Mesenchymal stem cell (in vitro differentiated cells and primary cell): ENCODE measurements around the gene SUGCT.

Experiments
- DNase-seq: peaks from one replicate; pipeline ENCODE4 v3.0.0-alpha.2; 2013
- H2AFZ ChIP-seq: one replicate; pipeline ENCODE4 v1.6.1; 2013; ENCODE audit warnings: low read depth, mild to moderate bottlenecking, control low read depth, inconsistent platforms, low read length, moderate library complexity
- H2AK5ac ChIP-seq: 2 replicates; pipeline ENCODE4 v1.6.1; 2013; ENCODE audit warnings: low read length, moderate library complexity, mild to moderate bottlenecking, inconsistent platforms; ENCODE audit not compliant: severe bottlenecking
- H2BK120ac ChIP-seq: one replicate; pipeline ENCODE4 v1.6.1; 2013; ENCODE audit warnings: low read depth, mild to moderate bottlenecking, inconsistent platforms, low read length, moderate library complexity
- H2BK12ac ChIP-seq, 2 experiments: one replicate each; pipeline ENCODE4 v1.6.1; 2013; ENCODE audit warnings: inconsistent platforms in 2 of 2, low read length in 2 of 2, mild to moderate bottlenecking in 2 of 2, moderate library complexity in 2 of 2, control low read depth in 1 of 2
- H2BK15ac ChIP-seq: one replicate; pipeline ENCODE4 v1.6.1; 2013; ENCODE audit warnings: mild to moderate bottlenecking, low read depth, inconsistent platforms; ENCODE audit not compliant: poor library complexity, severe bottlenecking
- H2BK5ac ChIP-seq: 2 replicates; pipeline ENCODE4 v1.6.1; 2013; ENCODE audit warnings: low read depth, mild to moderate bottlenecking, low read length, control low read depth, inconsistent platforms; ENCODE audit not compliant: poor library complexity, severe bottlenecking
- H3K14ac ChIP-seq, 2 experiments: one replicate each; pipeline ENCODE4 v1.6.1; 2013; ENCODE audit warnings: inconsistent platforms in 2 of 2, low read length in 2 of 2, control low read depth in 1 of 2, mild to moderate bottlenecking in 1 of 2, moderate library complexity in 1 of 2
- H3K18ac ChIP-seq, 2 experiments: one replicate each; pipeline ENCODE4 v1.6.1; 2013; ENCODE audit warnings: inconsistent platforms in 2 of 2, low read length in 2 of 2, control low read depth in 1 of 2, low read depth in 1 of 2, mild to moderate bottlenecking in 1 of 2
- H3K23ac ChIP-seq, 2 experiments: one replicate each; pipeline ENCODE4 v1.6.1; 2013; ENCODE audit warnings: inconsistent platforms in 2 of 2, low read length in 2 of 2, mild to moderate bottlenecking in 2 of 2, moderate library complexity in 2 of 2, control low read depth in 1 of 2
- H3K27ac ChIP-seq: 2 replicates; pipeline ENCODE4 v1.5.1; 2013; ENCODE audit warnings: mild to moderate bottlenecking, moderate library complexity, low read length, control low read depth, inconsistent platforms; ENCODE audit not compliant: poor library complexity, severe bottlenecking
- H3K27me3 ChIP-seq, 2 experiments: 2 replicates each; pipeline versions ENCODE4 v1.6.1 to v1.7.0; 2013; ENCODE audit warnings: low read length in 2 of 2, mild to moderate bottlenecking in 2 of 2, moderate library complexity in 2 of 2, control low read depth in 1 of 2, inconsistent platforms in 1 of 2; ENCODE audit not compliant: control insufficient read depth in 1 of 2, insufficient read depth in 1 of 2
- H3K36me3 ChIP-seq, 2 experiments: 2 replicates each; pipeline versions ENCODE4 v1.6.1 to v1.7.0; 2013; ENCODE audit warnings: low read length in 2 of 2, control low read depth in 1 of 2, inconsistent platforms in 1 of 2, low read depth in 1 of 2, mild to moderate bottlenecking in 1 of 2; ENCODE audit not compliant: insufficient read depth in 2 of 2, control insufficient read depth in 1 of 2
- H3K4ac ChIP-seq, 2 experiments: one replicate each; pipeline ENCODE4 v1.6.1; 2013; ENCODE audit warnings: inconsistent platforms in 2 of 2, low read length in 2 of 2, mild to moderate bottlenecking in 2 of 2, moderate library complexity in 2 of 2, control low read depth in 1 of 2, low read depth in 1 of 2
- H3K4me1 ChIP-seq: 2 replicates; pipeline ENCODE4 v1.6.1; 2013; ENCODE audit warnings: low read depth, low read length, control low read depth; ENCODE audit not compliant: control insufficient read depth, insufficient read depth
- H3K4me2 ChIP-seq: 2 replicates; pipeline ENCODE4 v1.6.1; 2013; ENCODE audit warnings: low read length, mild to moderate bottlenecking, inconsistent platforms; ENCODE audit not compliant: poor library complexity, severe bottlenecking
- H3K4me3 ChIP-seq, 2 experiments: 2 replicates each; pipeline versions ENCODE4 v1.5.1 to v1.7.0; 2013; ENCODE audit warnings: low read length in 2 of 2, mild to moderate bottlenecking in 2 of 2, control low read depth in 1 of 2, low read depth in 1 of 2; ENCODE audit not compliant: insufficient read depth in 1 of 2
- H3K79me1 ChIP-seq: replicated peaks from 2 replicates; pipeline ENCODE4 v1.6.1; 2013; ENCODE audit warnings: mild to moderate bottlenecking, control low read depth, low read length, inconsistent platforms; ENCODE audit not compliant: poor library complexity, severe bottlenecking
- H3K9ac ChIP-seq: 2 replicates; pipeline ENCODE4 v1.7.0; 2013; ENCODE audit warnings: mild to moderate bottlenecking, low read length, moderate library complexity
- H3K9me3 ChIP-seq: 2 replicates; pipeline ENCODE4 v1.7.0; 2013; ENCODE audit warnings: mild to moderate bottlenecking, low read length; ENCODE audit not compliant: control insufficient read depth
- H4K8ac ChIP-seq: one replicate; pipeline ENCODE4 v1.6.1; 2013; ENCODE audit warnings: inconsistent platforms, mild to moderate bottlenecking, low read length, moderate library complexity
- H4K91ac ChIP-seq: one replicate; pipeline ENCODE4 v1.6.1; 2013; ENCODE audit warnings: mild to moderate bottlenecking, low read length, inconsistent platforms
- WGBS: methylation state at CpG from one replicate; pipeline ENCODE4 v1.1.7; 2013; ENCODE audit warnings: mixed read lengths; 5-methylcytosine and 5-hydroxymethylcytosine counted together

SUGCT gene

DNA sequence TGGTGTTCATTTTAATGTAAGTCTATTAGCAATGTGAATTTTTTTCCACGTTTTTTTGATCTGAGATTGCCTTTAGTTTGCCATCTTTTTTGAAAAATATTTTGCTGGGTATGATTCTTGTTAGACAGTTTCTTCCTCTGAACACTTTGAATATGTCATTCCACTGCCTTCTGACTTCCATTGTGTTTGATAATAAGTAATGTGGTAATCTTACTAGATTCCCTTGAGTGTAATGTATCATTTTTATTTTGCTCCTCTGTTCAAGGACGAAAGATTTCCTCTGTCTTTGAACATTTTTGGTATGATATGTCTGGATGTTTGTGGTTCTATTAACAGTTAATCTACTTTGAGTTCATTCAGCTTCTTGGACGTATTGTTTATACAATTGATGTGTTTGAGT lies 371.4 kb downstream of the SUGCT start:
- Histone ChIP-seq H4K91ac (no peak overlapping the region), H2BK5ac (no peak overlapping the region), H2BK12ac (no peak overlapping the region), H3K79me1 (no peaks in the 10 kb centered on the region), H2AFZ (no peak overlapping the region), H3K23ac (no peak overlapping the region), H2BK15ac (no peak overlapping the region), H3K4me2 (no peak overlapping the region), H3K4me3 (no peak overlapping the region), H3K9ac (no peak overlapping the region), H3K9me3 (peaks cover 41% of the 10 kb centered on the region), H2BK120ac (no peak overlapping the region), H3K27ac (no peak overlapping the region), H3K36me3 (no peaks in the 10 kb centered on the region), H3K14ac (no peak overlapping the region), H4K8ac (no peak overlapping the region), H2AK5ac (no peak overlapping the region), H3K18ac (no peak overlapping the region), H3K4me1 (no peaks in the 10 kb centered on the region), H3K27me3 (no peaks in the 10 kb centered on the region), H3K4ac (no peak overlapping the region)
- peak; percentile 13 for DNase-seq
- WGBS = 72% methylated on average over 2 of the region's 3 CpGs

DNA sequence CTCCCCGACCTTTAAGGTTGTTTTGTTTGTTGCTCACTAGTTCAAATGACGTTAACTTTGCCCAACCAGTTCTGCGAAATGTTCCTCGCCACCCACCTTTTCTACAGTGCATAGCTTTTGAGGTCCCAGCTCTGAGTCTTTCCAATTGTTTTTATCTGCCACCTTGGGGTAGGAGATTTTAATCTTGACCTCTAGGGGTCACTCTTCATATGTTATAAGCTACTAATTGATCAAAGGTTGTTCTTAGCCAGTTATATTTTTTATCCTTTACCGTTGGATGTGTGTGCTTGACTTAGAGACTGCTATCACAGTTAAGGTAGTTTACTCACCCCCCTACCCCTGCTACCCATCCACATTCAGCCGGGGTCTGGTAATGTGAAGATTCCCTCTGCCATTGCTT lies 372.4 kb downstream of the SUGCT start:
- no peak for DNase-seq
- no peaks in the 10 kb centered on the region for H3K27me3 ChIP-seq
- no peak overlapping the region for H3K4me3 ChIP-seq
- H3K4me2 ChIP-seq = no peak overlapping the region
- H3K36me3 ChIP-seq = no peaks in the 10 kb centered on the region
- no peak overlapping the region for H4K8ac ChIP-seq
- H2AFZ ChIP-seq = no peak overlapping the region
- H3K14ac ChIP-seq = no peak overlapping the region
- no peaks in the 10 kb centered on the region for H3K4me1 ChIP-seq
- H2AK5ac ChIP-seq = no peak overlapping the region
- no peak overlapping the region for H3K18ac ChIP-seq
- no peak overlapping the region for H3K27ac ChIP-seq
- H3K79me1 ChIP-seq = no peaks in the 10 kb centered on the region
- no peak overlapping the region for H2BK5ac ChIP-seq
- no peak overlapping the region for H4K91ac ChIP-seq
- H3K23ac ChIP-seq = no peak overlapping the region
- H2BK12ac ChIP-seq = no peak overlapping the region
- H2BK15ac ChIP-seq = no peak overlapping the region
- H3K9ac ChIP-seq = no peak overlapping the region
- no peak overlapping the region for H2BK120ac ChIP-seq
- WGBS = 75% methylated on average over 5 of the region's 6 CpGs
- H3K9me3 ChIP-seq = peaks cover 41% of the 10 kb centered on the region
- no peak overlapping the region for H3K4ac ChIP-seq

DNA sequence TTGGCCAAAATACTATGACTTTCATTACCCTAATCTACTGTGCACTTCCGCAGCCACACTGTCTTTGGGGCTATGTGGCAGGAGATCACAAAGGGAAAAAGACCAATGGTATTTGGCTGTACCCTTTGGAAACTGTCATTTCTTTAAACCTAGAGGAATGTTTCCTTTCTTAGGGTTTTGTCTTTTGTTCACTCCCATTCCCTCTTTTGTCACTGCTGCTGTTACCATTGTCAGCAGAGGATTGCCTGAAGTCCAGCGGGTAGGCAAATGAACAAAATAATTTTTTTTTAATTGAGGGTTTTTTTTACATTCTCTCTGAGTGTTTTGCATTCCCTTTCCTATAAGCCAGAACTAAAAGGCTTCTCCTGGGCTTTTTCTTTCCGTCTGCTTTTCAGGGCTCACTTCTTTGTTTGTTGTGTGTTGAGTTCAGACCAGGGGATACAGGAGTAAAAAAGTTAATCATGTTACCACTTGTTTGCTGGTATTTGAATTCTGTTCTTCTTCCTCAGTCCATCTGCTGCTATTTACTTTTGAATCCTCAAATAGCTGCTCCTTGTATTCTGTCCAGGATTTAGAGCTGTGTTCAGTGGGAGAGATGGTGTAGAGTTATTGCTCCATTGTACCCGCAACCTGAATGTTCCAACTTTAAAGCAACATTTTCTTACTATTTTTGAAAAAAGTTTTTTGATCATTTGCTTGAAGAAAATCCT lies 374.6 kb downstream of the SUGCT start:
- DNase-seq = no peak
- Histone ChIP-seq H3K9me3 (peaks cover 39% of the 10 kb centered on the region), H3K27ac (no peak overlapping the region), H2AFZ (no peak overlapping the region), H4K8ac (no peak overlapping the region), H2AK5ac (no peak overlapping the region), H4K91ac (no peak overlapping the region), H3K4me2 (no peak overlapping the region), H2BK5ac (no peak overlapping the region), H3K14ac (no peak overlapping the region), H3K27me3 (no peaks in the 10 kb centered on the region), H3K23ac (no peak overlapping the region), H2BK120ac (no peak overlapping the region), H3K36me3 (no peaks in the 10 kb centered on the region), H3K4ac (no peak overlapping the region), H3K79me1 (no peaks in the 10 kb centered on the region), H3K4me3 (no peak overlapping the region), H3K9ac (no peak overlapping the region), H2BK15ac (no peak overlapping the region), H2BK12ac (no peak overlapping the region), H3K4me1 (no peaks in the 10 kb centered on the region), H3K18ac (no peak overlapping the region)
- 82% methylated on average over 2 of the region's 4 CpGs for WGBS

DNA sequence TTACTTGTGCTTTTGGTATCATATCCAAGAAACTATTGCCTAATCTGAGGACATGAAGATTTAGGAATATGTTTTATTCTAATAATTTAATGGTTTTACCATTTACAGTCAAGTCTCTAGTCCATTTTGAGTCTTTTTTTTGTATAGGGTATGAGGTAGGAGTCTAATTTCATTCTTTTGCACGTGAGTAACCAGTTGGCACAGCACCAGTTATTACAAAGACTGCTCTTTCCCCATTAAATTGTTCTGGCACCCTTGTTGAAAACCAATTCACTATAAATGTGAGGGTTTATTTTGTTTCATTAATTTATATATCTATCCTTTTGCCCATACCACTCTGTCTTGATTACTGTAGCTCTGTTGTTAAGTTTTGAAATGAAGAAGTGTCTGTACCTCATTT lies 381.6 kb downstream of the SUGCT start:
- Histone ChIP-seq H3K79me1 (no peaks in the 10 kb centered on the region), H4K91ac (no peak overlapping the region), H3K27me3 (no peaks in the 10 kb centered on the region), H4K8ac (no peak overlapping the region), H2AFZ (no peak overlapping the region), H3K9ac (no peak overlapping the region), H3K14ac (no peak overlapping the region), H3K4me2 (no peak overlapping the region), H3K23ac (no peak overlapping the region), H2BK120ac (no peak overlapping the region), H3K36me3 (no peaks in the 10 kb centered on the region), H2BK12ac (no peak overlapping the region), H3K9me3 (no peaks in the 10 kb centered on the region), H2AK5ac (no peak overlapping the region), H3K27ac (no peak overlapping the region), H2BK15ac (no peak overlapping the region), H3K4me1 (no peaks in the 10 kb centered on the region), H3K4me3 (no peak overlapping the region), H2BK5ac (no peak overlapping the region), H3K18ac (no peak overlapping the region), H3K4ac (no peak overlapping the region)
- WGBS = no CpG with 5 or more reads among the region's 1 CpG
- DNase-seq = no peak
